Mammary microvascular endothelial cell (primary cell): ENCODE measurements around the gene RNF10. TPM values are rescaled to one million over a fixed set of nuclear protein-coding genes. Genes with fewer than 3 reads are reported as not detected.

Experiments used
- total RNA-seq: library from RNA; depleted of rRNA; stranded (reverse); fragments of >200 nt; gene quantifications from 2 replicates; pipeline ENCODE4 v1.2.3, GENCODE V29; 2015

The RNF10 gene
- 110 and 160 TPM in 2 replicates for total RNA-seq

DNA sequence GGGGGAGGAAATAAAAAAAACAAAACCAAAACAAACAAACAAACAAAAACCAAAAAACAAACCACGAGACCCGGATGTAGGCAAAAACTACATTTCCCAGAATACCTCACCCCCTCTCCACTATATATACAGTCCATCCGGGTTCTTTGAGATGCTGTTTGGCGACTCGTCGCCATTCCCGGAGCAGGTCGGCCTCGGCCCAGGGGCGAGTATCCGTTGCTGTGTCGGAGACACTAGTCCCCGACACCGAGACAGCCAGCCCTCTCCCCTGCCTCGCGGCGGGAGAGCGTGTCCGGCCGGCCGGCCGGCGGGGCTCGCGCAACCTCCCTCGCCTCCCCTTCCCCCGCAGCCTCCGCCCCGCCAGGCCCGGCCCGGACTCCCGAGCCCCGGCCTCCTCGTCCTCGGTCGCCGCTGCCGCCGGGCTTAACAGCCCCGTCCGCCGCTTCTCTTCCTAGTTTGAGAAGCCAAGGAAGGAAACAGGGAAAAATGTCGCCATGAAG lies at the start of gene RNF10:
Gene RNF10, plus strand, starts transcription at position 154 of the 500 bp plus-strand sequence. CDS start 456 bp downstream, outside the sequence.

DNA sequence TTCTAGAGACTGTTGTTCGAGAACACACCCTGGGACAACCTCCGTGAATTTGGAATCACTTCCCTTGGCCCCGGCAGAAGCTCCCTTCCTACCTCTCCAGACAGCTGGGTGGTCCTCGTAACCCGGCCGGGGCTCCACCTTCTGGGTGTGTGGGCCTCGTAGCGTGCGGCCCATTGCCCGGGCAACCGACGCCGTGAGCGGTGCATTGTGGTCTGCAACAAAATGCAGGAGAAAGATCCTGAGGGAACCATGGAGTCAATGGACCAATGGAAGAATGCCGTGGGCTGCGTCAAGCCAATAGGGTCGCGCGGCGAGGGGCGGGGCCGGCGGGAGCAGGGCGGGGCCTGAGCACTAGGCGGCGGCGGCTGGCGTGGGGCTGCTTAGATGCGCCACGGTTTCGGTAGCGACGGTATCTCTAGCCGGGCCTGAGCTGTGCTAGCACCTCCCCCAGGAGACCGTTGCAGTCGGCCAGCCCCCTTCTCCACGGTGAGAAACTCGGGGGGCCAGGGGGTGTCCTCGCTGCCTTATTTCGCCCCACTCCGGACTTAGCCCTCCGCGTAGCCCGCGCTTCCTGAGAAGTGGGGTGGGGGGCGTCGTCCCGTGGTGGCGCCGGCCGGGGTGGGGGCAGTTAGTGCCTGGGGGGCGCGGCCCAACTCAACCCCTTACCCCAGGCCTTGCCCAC lies 38.3 kb upstream of the RNF10 start, which contains the start of gene DYNLL1:
Gene DYNLL1, plus strand, starts transcription at position 383 of the 682 bp plus-strand sequence. CDS start 309 bp downstream, outside the sequence.

DNA sequence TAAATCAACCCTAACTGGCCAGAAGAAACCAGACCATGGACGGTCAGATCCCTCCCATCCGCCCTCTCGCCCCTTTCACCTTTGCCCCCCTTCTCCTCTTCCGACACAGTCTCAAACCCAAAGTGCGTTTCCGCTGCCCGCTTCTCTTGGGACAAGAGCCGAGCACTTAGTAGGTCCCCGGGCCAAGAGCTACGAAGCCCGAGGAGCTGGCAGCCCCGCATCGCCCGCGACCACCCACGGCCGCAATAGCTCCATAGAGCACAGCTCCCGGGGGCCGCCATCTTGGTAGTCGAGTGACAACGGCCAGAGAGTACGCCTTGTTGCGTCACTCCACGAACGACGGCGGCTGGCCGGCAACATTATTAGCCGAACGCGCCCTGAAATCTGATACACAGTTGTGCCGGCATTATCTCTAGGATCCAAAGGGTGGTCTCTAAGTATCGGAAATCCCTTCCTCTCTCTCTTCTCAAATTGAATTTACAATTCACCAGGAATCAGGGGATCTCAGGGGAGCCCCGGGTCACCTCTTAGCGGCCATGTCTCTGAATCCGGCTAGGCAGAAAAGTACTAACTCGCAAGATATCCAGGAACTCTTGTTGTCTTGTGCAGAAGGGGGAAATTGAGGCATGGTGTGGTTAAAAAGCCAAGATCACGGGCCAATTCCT lies 5.2 kb upstream of the RNF10 start, which contains the start of gene COQ5:
Gene COQ5, minus strand, starts transcription at position 298 of the 665 bp plus-strand sequence. Its CDS starts 17 bp downstream, at position 281.

DNA sequence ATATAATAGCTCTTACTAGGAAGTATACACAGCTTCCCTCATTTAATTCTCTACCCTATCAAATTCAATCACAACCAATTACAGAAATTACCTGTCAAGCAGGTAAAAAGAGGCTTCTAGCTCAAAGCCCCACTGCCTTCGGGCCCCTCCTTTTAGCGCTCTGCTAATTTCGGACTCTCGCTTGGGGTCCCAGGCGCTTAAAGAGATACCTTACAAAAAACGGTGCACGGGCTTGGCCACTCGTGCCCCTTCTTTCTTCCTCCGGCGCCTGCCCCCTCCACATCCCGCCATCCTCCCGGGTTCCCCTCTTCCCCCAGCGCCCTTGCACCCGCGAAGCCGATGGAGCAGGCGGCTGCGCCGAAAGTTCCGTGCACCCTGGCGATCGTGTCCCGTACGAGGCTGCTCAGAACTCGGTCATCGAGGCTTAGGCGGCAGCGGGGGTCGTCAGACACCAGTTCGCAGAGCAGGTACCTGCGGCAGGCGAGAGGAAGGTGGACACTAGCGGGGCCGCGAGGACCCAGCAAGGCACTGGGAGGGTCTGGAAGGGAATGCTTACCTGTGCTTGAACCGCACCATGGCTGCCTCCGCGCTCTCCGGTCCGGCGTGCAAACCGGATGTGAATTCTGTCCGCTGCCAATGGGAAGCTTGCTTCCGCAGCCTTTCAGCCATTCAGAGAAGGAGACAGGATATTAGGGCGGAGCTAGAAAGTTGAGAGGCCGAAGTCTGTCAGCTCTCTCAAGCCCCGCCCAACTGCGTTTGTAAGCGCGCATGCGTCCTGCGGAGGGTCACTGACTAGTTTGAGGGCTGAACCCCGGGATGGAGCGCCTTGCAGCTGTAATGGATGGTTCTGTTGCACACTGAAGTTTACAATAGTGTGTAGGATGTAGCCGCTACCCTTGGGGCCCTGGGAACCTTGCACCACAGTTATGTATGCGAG lies 46.9 kb downstream of the RNF10 start, which contains the start of gene POP5:
Gene POP5, minus strand, starts transcription at position 616 of the 937 bp plus-strand sequence. Its CDS starts 40 bp downstream, at position 576.

Other genes starting within 250 kb of the RNF10 start
- gene RNU4-2, start 242.5 kb upstream of the RNF10 start, total RNA-seq: under 0.01 TPM in 2 replicates
- gene RNU4-1, start 241.1 kb upstream of the RNF10 start, total RNA-seq: under 0.01 TPM in 2 replicates
- 0.59 and 0.67 TPM in 2 replicates for gene SIRT4, start 232.0 kb upstream of the RNF10 start, total RNA-seq
- gene PLA2G1B, start 206.6 kb upstream of the RNF10 start, total RNA-seq: not detected in 2 replicates
- gene MSI1, start 165.2 kb upstream of the RNF10 start, total RNA-seq: not detected in 2 replicates
- 527 and 626 TPM in 2 replicates for gene COX6A1, start 96.2 kb upstream of the RNF10 start, total RNA-seq
- gene TRIAP1, start 88.0 kb upstream of the RNF10 start, total RNA-seq: 75.9 and 81.4 TPM in 2 replicates
- 17.2 and 19.0 TPM in 2 replicates for gene GATC, start 87.9 kb upstream of the RNF10 start, total RNA-seq
- gene SRSF9, start 64.6 kb upstream of the RNF10 start, total RNA-seq: 104 and 109 TPM in 2 replicates
- 569 and 585 TPM in 2 replicates for gene DYNLL1, start 38.2 kb upstream of the RNF10 start, total RNA-seq
- gene COQ5, start 5.2 kb upstream of the RNF10 start, total RNA-seq: 34.0 and 35.1 TPM in 2 replicates
- 29.0 and 36.6 TPM in 2 replicates for gene POP5, start 47.0 kb downstream of the RNF10 start, total RNA-seq
- not detected in 2 replicates for gene CABP1, start 106.3 kb downstream of the RNF10 start, total RNA-seq
- gene MLEC, start 152.8 kb downstream of the RNF10 start, total RNA-seq: 82.7 and 90.1 TPM in 2 replicates
- gene UNC119B, start 176.1 kb downstream of the RNF10 start, total RNA-seq: 14.7 and 20.8 TPM in 2 replicates
- gene ACADS, start 191.5 kb downstream of the RNF10 start, total RNA-seq: 21.8 and 26.2 TPM in 2 replicates